Raji (cell line): ENCODE measurements around the gene EPHA8.

Source experiments
- POLR2A ChIP-seq: IDR thresholded peaks from 2 replicates; pipeline ENCODE4 v1.6.1; 2011; ENCODE audit warnings: low read depth, low read length, control low read depth; ENCODE audit not compliant: insufficient read depth

EPHA8 gene

GRCh38 chr1:22611530-22611947 lies 48.2 kb downstream of the EPHA8 start:
- TF ChIP-seq POLR2A, result no peak

DNA sequence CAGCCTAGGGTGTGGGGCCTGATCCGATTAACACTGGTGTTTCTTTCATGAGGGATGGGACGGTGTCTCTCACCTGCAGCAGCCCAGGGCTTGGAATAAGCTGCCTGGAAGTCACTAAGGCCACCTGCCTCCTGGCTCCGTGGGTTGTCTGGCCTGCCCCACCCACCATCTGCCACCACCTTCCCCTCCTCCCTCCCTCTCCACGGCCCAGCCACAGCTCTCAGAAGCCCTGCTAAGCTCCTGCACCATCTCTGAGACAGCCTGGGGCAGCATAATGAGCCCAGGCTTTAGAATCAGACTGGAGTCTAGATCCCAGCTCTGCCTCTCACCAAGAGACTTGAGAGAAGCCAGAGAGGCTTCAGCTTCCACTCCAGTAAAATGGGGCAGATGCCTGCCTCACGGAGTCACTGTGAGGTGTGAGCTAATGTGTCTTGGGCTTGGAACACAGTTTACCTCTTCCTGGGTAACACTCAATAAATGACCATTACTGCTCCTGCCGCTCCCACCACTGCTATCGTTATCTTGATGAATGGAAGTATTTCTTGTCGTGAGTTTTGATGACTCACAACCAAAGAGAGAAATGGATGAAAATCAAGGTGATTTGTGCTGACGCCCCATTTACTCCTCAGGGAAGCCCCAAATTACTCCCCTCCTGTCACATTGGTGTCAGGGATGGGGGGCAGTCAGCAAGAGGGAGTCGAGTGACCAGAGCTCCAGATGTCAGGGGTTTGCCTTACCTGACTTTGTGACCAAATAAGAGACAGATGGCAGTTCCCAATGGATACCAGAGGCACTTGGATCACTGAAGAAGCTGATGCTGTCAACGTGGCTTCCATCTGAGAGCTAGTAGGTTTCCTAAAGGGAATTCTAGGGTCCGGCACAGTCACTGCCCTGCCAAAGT lies 49.6 kb downstream of the EPHA8 start:
- no peak for TF ChIP-seq POLR2A

GRCh38 chr1:22613572-22613918 lies 50.3 kb downstream of the EPHA8 start:
- no peak for TF ChIP-seq POLR2A

DNA sequence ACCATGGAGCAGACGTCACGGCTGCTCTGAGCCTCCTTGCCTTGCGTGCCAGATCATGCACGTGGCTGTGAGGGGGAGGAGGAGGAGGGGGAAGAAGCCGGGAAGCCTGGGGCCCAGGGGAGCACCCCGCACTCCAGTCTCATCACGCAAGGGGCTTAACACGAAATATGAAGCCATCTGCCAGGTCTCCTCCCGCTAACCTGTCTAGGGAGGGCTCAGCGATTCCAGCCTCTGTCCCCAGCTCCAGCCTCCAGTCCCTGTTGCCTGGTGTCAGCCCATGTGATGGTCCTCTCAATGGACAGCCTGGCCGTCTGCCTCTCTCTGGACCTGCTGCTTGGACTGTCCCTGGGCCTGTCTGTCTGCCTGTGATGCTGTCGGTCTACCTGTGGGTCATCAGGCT lies 50.7 kb downstream of the EPHA8 start:
- no peak for TF ChIP-seq POLR2A

- TF ChIP-seq POLR2A, result no peak
Measured at GRCh38 chr1:22615886-22616285, 52.6 kb downstream of the EPHA8 start.

DNA sequence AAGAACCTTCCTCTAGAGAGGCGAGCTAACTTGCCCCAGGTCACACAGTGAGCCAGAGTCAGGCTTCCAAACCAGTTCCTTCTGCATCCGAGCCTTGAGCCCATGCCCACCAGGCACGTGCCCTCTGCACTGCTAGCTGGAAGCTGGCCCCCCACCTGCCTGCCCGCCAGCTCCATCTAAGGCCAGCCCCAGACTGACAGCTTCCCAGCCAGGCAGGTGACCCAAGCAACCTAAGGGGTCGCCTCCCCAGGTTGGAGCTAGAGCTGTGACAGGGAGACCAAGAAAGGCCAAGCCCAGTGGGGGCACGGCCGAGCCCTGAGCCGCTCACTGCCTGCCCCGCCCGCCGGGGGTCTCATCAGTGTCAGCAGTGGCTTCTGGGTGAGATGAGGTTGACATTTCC lies 53.3 kb downstream of the EPHA8 start:
- TF ChIP-seq POLR2A, result no peak

DNA sequence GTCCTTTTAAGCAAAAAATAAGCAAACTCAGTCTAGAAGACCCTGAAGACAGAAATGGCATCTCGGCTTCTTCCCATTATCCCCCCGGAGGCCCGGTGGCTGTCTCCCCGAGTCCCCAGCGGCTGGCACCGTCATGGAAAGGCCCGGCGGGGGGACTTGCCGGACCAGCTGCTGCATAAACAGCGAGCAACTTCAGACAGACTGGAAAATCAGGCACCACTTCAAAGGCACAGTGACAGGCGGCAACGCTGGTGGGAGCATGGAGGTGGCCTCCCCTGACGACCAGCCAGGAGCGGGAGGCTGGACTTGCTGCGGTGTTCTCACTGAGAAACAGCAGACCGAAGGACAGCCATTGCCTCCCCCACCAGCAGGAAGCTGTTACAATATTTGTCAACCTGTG lies 54.8 kb downstream of the EPHA8 start:
- TF ChIP-seq POLR2A, result no peak

- no peak for TF ChIP-seq POLR2A
Measured at GRCh38 chr1:22619252-22619651, 56.0 kb downstream of the EPHA8 start.

GRCh38 chr1:22619798-22620197 lies 56.5 kb downstream of the EPHA8 start:
- no peak for TF ChIP-seq POLR2A

GRCh38 chr1:22621761-22622160 lies 58.5 kb downstream of the EPHA8 start:
- TF ChIP-seq POLR2A, result no peak

- TF ChIP-seq POLR2A, result no peak
Measured at GRCh38 chr1:22625262-22625925, 62.1 kb downstream of the EPHA8 start.

GRCh38 chr1:22626237-22627157 lies 63.2 kb downstream of the EPHA8 start:
- no peak for TF ChIP-seq POLR2A

- TF ChIP-seq POLR2A, result no peak
Measured at GRCh38 chr1:22627331-22627730, 64.0 kb downstream of the EPHA8 start.

DNA sequence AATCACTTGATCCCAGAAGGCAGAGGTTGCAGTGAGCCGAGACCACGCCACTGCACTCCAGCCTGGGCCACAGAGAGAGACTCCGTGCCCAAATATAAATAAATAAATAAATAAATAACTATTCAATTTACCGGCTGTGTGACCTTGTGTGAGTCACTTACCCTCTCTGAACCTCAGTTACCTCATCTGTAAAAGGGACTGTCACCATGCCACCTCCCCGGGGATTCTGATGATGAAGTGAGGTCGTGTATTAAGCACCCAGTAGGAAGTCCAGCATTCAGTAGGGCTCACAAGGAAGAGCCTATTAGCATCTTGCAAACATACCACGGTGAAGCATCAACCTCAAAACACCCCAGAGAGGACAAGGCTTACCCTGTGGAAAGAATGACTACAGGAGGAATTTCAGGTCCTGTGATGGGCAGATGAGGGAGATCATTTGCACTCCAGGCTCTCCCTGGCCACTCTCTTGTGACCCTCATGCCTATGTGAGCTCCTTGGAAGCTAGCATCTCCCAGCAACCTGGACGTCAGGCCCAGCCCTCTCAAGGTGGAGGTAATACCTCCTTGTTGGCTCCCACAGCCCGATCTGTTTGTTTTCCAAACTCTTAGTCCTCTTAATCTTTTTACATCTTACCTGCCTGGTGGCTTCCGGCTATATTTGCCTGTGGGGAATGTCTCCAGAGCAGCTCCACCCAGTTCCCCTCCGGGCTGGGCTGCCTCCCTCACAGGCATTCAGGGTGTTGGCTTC lies 65.6 kb downstream of the EPHA8 start:
- no peak for TF ChIP-seq POLR2A

DNA sequence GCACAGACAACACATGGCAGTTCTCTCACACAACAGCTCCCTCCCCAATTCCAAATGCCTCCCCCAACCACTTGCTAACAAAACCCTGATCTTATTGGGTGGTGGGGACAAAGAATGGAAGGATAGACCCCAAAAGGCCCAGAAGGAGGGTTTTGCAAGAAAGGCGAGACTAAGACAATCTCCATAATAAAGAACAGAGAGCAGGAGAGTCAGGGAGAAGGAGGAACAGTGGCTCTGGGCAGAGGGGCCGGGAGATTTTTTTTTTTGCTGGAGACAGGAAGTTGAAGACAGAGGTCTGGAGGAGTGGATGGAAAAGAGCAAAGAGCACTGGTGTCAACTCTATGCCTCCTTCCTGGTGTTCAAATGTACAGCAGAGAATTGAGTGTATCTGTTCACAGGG lies 66.6 kb downstream of the EPHA8 start:
- no peak for TF ChIP-seq POLR2A

DNA sequence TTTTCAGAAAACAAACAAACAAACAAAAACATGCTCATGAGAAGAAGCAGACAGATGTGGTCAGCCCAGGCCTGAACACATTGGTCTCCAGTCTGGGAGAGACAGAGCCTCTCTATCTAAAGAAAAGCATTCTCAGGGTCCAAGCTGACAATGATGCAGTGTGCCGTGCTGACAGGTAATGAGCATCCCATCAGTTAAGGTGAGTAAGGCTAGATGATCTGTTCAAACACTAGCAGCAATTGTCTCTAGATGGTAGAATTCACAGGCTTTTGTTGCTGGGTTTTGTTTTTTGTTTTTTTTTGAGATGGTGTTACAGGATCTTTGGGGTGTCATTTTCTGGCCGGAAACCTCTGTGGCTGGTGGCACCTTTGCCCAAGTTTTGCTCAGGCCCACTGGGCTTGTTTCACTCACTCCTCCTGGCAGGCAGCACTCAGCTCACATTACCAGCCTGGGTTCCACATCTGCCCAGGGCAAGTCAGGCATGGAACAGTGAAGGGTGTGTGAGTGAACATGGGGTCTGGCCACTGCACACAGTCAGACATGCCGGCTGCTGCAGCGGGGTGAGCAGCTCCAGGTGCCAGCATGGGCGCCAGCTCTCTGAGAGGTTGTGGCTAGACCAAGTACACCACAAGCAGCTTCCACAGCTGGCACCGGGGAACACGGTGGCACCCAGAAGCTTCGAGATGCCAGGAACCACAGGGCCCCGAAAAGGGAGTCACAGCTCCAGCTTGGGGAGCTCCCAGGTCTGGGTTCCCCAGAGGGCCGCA lies 70.6 kb downstream of the EPHA8 start:
- no peak for TF ChIP-seq POLR2A
